ENCODE results near the gene TXNRD2. TPM values are rescaled to one million over a fixed set of nuclear protein-coding genes. Genes with fewer than 3 reads are reported as not detected.

Gene TXNRD2
- total and polyA plus RNA-seq, 10 of the 15 experiments (the other 5 are each of a cell fraction or from before 2014, with no cell fraction given) = 1.6 to 26.0 (median 13.9) TPM

- Histone ChIP-seq H3K4me3 (no peak overlapping the region), H3K27me3 (replicated peaks in 1 of 2; ENCODE audit: control insufficient read depth in 2 of 2, insufficient read depth in 2 of 2, low read length in 1 of 2) (peaks cover 0 to 2% of the 10 kb centered on the region in 2 experiments; a peak in 2 of 4 replicates), H3K4me2 (ENCODE audit: control insufficient read depth, insufficient read depth) (no peak overlapping the region), H3K36me3 (ENCODE audit: control insufficient read depth in 2 of 2, insufficient read depth in 2 of 2, low read length in 1 of 2) (no peaks in the 10 kb centered on the region), H4K20me1 (ENCODE audit: control insufficient read depth, insufficient read depth) (no peaks in the 10 kb centered on the region), H2AFZ (ENCODE audit: control insufficient read depth, low read depth, low read length) (no peak overlapping the region), H3K9me3 (replicated peaks; ENCODE audit: control insufficient read depth, insufficient read depth, low read length) (no peaks in the 10 kb centered on the region), H3K4me1 (ENCODE audit: control insufficient read depth, insufficient read depth, low read length) (no peaks in the 10 kb centered on the region), H3K9ac (ENCODE audit: control insufficient read depth, insufficient read depth, low read length) (no peak overlapping the region), H3K79me2 (ENCODE audit: control insufficient read depth, insufficient read depth, low read length) (no peaks in the 10 kb centered on the region), H3K27ac (ENCODE audit: control insufficient read depth, insufficient read depth) (no peak overlapping the region)
- ChIA-PET SMC1A (ENCODE audit: uncharacterized antibody, unreplicated experiment) (no interaction called here), POLR2A (no interaction called here), CTCF (no interaction called here), RAD21 (ENCODE audit: unreplicated experiment) (no interaction called here)
- TF ChIP-seq WRNIP1 (IDR thresholded peaks at IDR 0.05; ENCODE audit: borderline replicate concordance, low read depth, low read length) (no peak), RAD51 (IDR thresholded peaks at IDR 0.05) (no peak), MTA2 (IDR thresholded peaks at IDR 0.05; ENCODE audit: low read depth) (no peak), SMAD1 (IDR thresholded peaks at IDR 0.05; ENCODE audit: low read depth, partially characterized antibody) (no peak), BMI1 (IDR thresholded peaks at IDR 0.05; ENCODE audit: borderline replicate concordance) (no peak), SREBF2 (IDR thresholded peaks at IDR 0.05; ENCODE audit: low read length) (no peak), TARDBP (IDR thresholded peaks at IDR 0.05; ENCODE audit: borderline replicate concordance) (no peak), NBN (IDR thresholded peaks at IDR 0.05) (no peak), RUNX3 (IDR thresholded peaks at IDR 0.05; ENCODE audit: low read length) (no peak), ZNF217 (IDR thresholded peaks at IDR 0.05) (no peak), IRF4 (IDR thresholded peaks at IDR 0.05; ENCODE audit: low read depth, low read length) (no peak), SUPT20H (IDR thresholded peaks at IDR 0.05; ENCODE audit: borderline replicate concordance, control insufficient read depth, low read depth, low read length) (no peak), NRF1 (conservative IDR thresholded peaks at IDR 0.05; ENCODE audit: low read depth, low read length) (no peak), NR2F1 (conservative IDR thresholded peaks at IDR 0.05) (no peak), SKIL (IDR thresholded peaks at IDR 0.05; ENCODE audit: low read depth, poor library complexity, severe bottlenecking) (no peak)
- TF ChIP-seq, protein P1, sequence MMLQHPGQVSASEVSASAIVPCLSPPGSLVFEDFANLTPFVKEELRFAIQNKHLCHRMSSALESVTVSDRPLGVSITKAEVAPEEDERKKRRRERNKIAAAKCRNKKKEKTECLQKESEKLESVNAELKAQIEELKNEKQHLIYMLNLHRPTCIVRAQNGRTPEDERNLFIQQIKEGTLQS (IDR thresholded peaks at IDR 0.05; ENCODE audit: borderline replicate concordance, extremely low read depth, low read depth, low read length) = no peak
- TF ChIP-seq, protein P2, sequence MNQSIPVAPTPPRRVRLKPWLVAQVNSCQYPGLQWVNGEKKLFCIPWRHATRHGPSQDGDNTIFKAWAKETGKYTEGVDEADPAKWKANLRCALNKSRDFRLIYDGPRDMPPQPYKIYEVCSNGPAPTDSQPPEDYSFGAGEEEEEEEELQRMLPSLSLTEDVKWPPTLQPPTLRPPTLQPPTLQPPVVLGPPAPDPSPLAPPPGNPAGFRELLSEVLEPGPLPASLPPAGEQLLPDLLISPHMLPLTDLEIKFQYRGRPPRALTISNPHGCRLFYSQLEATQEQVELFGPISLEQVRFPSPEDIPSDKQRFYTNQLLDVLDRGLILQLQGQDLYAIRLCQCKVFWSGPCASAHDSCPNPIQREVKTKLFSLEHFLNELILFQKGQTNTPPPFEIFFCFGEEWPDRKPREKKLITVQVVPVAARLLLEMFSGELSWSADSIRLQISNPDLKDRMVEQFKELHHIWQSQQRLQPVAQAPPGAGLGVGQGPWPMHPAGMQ (IDR thresholded peaks at IDR 0.05; ENCODE audit: borderline replicate concordance) = no peak
- TF ChIP-seq, protein P3, sequence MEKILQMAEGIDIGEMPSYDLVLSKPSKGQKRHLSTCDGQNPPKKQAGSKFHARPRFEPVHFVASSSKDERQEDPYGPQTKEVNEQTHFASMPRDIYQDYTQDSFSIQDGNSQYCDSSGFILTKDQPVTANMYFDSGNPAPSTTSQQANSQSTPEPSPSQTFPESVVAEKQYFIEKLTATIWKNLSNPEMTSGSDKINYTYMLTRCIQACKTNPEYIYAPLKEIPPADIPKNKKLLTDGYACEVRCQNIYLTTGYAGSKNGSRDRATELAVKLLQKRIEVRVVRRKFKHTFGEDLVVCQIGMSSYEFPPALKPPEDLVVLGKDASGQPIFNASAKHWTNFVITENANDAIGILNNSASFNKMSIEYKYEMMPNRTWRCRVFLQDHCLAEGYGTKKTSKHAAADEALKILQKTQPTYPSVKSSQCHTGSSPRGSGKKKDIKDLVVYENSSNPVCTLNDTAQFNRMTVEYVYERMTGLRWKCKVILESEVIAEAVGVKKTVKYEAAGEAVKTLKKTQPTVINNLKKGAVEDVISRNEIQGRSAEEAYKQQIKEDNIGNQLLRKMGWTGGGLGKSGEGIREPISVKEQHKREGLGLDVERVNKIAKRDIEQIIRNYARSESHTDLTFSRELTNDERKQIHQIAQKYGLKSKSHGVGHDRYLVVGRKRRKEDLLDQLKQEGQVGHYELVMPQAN (conservative IDR thresholded peaks at IDR 0.05) = no peak
- TF ChIP-seq, protein P4, sequence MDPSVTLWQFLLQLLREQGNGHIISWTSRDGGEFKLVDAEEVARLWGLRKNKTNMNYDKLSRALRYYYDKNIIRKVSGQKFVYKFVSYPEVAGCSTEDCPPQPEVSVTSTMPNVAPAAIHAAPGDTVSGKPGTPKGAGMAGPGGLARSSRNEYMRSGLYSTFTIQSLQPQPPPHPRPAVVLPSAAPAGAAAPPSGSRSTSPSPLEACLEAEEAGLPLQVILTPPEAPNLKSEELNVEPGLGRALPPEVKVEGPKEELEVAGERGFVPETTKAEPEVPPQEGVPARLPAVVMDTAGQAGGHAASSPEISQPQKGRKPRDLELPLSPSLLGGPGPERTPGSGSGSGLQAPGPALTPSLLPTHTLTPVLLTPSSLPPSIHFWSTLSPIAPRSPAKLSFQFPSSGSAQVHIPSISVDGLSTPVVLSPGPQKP (IDR thresholded peaks at IDR 0.05; ENCODE audit: low read depth, low read length) = no peak
- intact Hi-C loops (cut with micrococcal nuclease; ENCODE audit: unreplicated experiment) = no loop called here
- FAIRE-seq (no peak), ATAC-seq (no peak), DNase-seq (ENCODE audit: low read depth, low spot score) (no peak)
- WGBS (ENCODE audit: insufficient coverage, insufficient replicate concordance, low lambda C conversion rate, missing lambda C conversion rate) = 65% methylated on average over 18 of the region's 20 CpGs
- in situ Hi-C loops (cut with MboI) = no loop called here
- BruUV-seq (replicated peaks) = no TSS peak
These were observed 49.2 kb upstream of the TXNRD2 start for GRCh38 chr22:19990609-19991394.
